ENCODE results near the gene NCOA3.

The NCOA3 gene

DNA sequence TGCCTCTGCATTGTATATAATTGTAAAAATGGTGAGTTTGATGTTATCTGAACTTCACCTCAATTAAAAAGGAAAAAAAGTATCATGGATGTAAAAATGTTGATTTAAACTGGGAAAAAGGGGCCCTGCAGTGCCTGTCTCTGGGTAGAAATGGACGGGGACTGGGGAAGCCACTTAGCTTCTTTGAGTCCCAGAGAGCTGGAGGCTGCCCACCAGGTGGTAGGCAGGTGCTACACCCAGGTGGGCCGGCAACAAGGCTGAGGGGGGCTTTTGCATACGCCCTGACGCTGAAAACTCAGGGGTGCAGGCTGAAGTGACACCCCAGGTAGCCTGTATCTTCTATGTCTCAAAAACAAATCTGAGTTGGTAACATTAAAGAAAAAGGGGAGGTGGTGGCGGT is 165.4 kb downstream of the NCOA3 start:
- DNase-seq (ENCODE audit: low spot score), result no peak

DNA sequence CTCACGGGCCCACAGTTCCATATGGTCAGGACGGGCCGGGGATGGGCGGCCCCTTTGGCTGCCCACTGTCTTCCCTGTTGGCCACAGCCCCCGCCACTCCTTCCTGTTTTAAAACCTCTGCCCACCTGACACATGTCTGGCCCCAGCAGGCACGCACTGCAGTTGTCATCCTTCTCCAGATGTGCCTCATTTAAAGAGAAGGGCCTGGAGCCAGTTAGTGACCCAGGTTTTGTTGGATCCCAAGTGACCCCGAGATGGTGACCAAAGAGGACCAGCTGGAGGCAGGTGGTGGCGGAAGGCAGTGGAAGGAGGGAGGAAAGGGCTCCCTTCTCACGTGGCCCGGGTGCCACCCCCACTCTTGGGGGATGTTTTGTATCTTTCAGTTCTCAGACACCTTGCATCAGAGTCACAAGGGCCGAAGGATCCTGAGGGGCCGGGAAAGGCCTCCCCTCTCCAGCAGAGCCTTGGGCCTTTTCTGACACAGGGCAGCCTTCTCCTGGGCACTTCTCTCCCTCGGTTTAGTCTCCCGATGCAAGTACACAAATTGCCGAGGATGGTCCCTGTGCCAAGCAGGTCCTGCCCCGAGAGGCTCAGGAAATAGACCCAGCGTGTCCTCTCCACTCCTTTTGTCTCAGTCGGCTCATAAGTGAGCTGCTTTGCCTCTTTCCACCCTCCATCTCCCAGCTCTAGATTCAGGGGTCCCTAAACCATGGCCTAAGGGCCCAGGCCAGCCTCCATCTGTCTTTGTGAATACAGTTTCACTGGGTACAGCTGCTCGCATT is 166.0 kb downstream of the NCOA3 start:
- no peak for DNase-seq (ENCODE audit: low spot score)

DNA sequence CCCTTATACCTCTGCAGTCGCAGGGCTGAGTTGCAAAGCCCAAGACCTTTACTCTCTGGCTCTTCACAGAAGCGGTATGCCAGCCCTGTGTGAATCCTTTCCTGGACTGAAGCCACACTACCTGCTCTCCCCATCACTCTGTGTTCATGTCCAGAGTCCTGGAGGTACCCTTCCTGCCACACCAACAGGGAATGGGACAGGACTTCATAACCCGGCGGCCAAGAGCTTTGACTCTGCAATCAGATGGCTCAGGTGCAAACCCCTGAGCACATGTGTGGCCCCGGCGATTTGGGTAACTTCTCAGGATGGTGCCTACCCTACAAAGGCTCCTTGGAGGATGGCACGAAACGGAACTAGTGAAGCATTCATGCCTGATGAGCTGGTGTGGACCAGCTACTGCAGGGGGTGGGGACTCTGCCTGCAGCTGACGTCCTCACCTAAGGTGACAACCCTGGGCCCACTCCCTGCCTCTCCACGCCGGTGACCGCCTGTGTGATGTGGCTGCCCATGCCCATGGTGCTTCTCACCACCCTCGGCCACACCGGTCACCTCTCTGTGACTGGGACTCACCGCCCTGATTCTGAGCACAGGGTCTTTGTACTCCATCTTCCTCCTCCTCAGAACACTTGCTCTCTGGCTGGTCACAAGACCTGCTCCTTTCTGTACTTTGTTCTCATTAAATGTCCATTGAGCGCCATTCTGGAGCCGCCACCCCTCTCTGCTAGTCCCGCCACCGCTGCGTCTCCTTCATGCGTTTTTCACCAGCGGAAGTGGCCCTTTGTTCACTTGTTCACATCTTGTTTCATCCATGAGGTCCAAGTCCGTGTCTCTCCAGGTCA is 166.8 kb downstream of the NCOA3 start:
- no peak for DNase-seq (ENCODE audit: low spot score)

DNA sequence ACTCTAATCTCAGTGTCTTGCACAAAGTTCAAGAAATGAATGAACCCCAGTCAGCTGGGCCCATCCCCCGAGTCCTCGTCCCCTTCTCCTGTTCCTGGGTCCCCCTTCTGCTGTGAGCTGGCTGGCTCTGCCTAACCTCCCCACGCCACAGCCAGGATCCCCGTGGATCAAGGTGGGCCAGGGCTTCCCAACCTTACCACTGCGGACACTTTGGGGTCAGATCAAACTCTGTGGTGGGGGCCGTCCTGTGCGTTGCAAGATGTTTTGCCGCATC is 167.4 kb downstream of the NCOA3 start:
- no peak for DNase-seq (ENCODE audit: low spot score)

DNA sequence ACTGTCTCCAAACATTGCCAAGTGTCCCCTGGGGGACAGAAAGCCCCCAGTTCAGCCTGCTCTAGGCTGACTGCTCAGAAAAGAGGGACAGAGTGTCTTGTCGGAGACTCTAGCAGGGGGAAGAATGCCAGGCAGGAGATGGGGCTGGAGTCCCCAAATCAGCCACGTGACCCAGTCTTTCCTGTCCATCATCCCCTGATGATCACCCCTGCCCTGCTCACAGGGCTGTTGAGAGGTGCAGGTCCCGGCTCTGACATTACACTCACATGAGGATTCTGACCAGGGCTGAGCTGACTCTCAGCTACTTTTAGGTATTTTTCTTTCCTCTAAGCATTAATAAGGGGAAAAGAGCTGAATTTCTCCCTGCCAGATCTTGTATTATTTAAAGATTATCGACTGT is 167.8 kb downstream of the NCOA3 start:
- no peak for DNase-seq (ENCODE audit: low spot score)

DNA sequence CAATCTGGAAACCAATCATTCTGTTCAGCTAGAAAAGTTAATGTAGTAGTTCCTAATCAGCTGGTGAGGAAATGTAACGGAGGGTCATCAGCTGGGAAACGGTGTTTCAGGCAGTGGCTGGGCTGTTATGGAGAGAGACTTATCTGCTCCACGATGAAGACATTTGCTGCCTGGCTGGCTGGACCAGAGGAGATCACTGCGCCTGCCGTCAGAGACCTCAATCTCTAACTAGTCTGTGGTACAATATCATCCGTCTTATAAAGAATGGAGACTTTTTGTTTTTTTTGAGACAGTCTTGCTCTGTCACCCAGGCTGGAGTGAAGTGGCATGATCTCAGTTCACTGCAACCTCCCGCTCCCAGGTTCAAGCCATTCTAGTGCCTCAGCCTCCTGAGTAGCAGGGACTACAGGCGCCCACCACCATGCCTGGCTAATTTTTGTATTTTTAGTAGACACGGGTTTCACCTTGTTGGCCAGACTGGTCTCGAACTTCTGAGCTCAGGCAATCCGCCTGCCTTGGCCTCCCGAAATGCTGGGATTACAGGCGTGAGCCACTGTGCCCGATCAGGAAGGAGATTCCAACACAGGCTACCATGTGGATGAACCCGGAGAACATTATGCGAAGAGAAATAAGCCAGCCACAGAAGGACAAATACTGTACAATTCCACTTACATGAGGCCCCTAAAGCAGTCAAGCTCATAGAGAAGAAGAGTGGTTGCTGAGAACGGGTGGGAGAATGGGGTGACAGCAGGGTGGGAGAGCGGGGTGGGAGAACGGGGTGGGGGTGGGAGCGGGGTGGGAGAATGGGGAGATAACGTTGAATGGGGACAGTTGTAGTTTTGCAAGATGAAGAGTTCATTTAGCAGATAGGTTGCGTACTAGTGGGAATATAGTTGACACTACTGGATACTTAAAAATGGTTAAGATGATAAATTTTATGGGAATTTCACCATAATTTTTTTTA is 168.5 kb downstream of the NCOA3 start:
- DNase-seq (ENCODE audit: low spot score), result no peak

DNA sequence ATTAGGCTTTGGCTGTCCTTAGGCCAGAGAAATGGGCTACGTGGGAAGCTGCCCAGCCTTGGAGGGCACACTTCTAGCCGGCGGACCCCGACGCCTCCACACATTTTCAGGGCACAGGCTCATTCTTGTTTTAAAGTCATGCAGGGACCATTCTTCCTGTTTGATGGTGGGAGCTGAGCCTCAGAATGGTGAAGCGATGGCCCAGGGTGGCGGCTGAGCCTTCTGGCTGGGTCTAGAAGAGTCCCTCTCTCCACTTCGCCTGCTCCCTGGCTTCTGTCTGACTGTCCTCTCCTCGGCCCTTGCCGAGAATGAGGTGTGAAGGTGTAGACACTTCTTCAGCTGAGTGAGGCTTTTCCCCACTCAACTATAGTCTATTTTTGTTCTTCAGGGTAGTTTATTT is 169.2 kb downstream of the NCOA3 start:
- no peak for DNase-seq (ENCODE audit: low spot score)

DNA sequence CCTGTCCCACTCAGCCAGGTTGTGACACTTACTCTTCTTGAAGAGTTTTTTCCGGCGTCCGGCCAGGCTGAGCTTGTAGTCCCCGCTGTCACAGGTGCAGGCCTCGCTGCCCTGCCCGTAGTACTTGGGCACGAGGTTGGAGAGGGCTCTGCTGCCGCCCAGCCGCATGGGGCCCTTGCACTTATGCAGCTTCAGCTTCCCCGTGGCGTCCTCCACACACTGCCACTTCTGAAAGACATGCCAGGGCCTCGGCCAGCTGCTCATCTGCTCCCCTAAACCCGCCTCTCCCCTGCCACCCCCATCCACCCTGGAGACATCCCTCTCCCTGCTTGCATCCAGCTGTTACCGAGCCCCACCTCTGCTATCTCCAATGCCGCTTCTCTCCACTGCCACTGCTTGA is 170.5 kb downstream of the NCOA3 start:
- no peak for DNase-seq (ENCODE audit: low spot score)

DNA sequence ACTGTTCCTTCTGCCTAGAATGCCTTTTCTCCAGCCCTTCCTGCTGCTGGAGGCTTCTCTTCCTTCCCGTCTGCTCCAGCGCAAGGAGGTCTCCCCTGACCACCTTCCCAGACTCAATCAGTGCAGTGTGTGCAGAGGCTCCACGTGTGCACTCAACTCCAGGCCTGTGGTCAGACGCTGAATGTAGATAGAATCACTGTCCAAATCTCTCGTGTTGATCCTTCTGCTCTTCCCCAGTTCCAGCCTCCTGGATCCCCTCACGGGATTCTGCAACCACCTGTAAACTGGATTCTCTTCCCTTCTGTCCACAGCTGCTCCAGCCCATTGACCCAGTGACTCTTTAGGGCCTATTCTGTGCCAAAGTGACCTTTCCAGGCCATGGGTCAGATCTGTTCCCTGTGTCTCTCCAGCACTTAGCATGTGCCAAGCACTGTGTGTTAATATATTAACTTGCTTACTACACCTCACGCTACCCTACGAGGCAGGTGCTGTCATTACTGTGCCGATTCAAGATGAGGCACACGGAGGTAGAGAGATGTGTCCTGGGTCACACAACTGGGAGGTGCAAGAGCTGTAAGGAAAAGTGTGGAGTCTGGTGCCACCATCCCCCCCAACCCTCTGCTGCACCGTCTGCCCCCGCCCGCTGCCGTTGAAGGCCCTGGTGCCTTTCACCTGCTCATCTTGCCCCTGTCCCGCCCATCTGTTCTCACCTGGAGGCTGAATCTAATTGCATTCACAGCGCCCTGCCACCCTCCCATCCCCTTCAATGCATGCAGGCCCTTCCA is 171.4 kb downstream of the NCOA3 start:
- no peak for DNase-seq (ENCODE audit: low spot score)

DNA sequence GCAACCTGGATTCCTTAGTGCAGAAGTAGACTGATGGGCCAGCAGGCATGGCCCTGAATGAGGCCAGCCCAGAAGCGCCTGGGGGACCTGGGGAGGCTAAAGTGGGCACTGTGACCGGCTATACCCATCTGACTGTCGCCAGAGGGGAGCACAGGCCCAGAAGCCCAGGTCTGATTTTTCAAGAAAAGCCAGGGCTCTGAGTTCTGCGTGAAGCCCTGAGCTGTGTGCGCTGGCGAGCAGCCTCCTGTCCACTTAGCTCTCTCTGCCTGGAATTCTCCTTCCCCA is 171.9 kb downstream of the NCOA3 start:
- no peak for DNase-seq (ENCODE audit: low spot score)

DNA sequence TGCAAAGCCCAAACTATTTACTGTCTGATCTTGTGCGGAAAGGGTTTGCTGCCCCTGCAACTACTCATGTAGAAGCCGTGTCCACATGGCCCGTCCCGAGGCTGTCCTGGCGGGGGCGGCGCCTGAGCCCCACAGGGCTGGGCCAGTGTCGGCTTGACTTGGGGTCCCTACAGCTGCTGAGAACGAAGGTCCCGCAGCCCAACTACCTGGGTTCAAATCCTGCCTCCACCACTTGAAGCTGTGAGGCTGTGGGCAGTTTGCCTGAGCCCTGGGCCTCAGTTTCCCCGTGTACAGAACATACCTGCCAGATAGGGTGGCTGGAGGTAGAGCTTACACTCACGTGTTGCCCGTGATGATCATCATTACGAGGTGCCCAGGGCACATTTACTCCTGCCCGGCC is 172.5 kb downstream of the NCOA3 start:
- DNase-seq (ENCODE audit: low spot score), result no peak

DNA sequence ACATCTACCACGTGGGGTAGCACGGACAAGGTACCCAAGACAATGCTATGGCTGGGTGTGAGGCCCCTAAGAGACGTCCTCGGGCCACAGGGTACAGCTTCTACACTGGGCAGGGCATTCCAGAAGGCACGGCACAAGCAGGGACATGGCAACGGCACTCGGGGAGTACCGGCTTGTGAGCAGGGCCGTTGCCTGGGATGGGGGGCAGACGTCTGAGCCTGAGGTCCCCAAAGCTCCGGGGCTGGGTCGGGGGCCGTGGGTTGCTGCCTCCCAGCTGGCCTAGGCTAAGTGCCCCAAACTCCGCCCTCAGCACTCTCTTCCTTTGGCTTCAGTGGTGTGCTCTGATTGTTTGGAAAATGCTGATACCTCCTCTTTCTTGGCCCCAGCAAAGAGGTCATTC is 173.0 kb downstream of the NCOA3 start:
- no peak for DNase-seq (ENCODE audit: low spot score)

DNA sequence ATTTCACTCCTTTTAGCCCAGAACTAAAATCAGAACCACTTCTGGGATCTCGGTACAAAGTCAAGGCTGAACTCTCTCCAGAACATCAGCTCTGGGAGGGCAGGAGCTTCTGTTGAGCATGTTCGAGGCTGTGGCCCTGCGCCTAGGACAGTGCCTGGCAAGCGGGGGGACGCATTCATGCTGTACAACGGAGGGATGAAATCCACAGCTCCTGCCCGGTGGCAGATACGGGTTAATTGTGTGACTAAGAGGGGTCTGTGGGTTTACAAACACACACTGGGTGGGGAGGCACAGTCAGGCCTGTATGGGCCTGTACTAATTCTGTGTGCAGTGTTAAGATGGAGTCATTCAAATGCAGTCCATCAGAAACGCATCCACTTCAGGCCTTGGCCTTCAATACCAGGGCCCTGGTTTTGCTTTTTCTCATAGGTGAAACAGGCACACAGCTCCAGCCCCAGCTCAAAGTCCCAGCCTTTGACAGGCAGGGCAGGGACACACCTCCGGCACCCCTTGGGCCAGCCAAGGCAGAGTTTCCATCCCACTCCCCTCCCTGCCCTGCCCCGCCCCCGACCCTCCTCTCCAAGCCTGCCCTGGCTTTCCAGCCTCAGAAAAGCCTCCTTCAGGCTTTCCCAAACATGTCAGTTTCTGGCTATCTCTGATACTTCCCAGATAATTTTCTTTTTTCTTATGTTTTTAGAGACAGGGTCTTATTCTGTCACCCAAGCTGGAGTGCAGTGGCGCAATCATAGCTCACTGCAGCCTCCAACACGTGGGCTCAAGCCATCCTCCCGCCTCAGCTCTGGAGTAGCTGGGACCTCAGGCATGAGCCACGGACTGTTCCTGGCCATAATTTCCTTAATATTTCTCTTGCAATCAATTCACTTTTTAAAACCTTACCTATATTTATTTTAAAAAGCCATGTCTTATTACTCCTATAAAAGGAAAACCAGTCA is 173.8 kb downstream of the NCOA3 start:
- no peak for DNase-seq (ENCODE audit: low spot score)

DNA sequence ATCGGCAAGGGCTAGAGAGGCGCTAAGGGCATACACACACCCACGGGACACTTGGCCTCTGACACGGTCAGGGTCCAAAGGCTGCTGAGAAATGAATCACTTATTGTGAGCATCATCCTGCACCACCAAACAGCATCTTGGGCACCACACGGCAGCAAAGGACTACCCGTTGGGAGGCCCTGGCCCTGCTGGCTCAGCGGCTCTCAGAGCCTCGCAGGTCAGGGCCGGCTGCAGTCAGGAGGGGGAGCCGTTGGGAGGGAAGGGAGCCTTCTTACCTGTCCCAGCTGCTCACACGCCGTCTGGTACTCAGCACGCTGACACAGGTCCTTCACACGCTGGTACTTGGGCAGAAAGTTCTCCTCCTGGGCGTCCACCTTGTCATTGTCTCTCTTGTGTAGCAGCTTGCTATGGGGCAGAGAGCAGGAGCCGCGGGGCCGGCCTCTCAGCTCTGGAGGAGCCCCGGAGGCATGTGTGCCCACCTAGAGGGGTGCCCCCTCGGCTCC is 174.6 kb downstream of the NCOA3 start:
- no peak for DNase-seq (ENCODE audit: low spot score)

DNA sequence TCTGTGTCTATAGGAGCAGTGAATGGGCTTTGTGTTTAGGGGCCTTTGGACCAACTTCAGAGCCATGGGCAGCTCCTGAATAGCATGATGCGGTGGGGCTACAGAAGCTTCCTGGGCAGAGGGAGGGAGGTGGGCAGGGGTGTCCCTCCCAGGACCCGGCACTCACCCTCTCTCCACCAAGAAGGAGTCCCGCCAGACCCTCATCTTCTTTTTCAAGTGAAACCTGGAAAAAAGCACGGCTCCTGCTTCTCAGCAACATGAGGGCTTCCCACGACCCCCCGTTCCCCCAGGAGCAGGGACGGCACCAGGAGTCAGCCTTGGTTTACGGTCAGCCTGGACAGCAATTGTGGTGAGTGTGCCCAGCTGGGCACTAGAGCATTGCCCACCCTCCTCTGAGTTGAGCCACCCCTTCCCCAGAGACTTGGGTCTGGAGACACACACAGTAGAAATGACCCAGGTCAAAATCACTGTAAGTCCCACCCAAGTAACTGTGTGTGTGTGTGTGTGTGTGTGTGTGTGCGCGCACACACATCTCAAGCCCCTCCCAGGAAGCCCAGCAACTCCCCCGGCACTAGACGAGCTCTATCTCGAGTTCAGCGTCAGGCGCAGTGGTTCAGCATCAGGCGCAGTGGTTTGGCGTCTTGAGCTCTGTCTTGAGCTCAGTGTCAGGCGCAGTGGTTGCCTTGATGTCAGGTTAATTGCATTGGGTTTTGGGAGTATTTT is 175.4 kb downstream of the NCOA3 start:
- DNase-seq (ENCODE audit: low spot score), result no peak

DNA sequence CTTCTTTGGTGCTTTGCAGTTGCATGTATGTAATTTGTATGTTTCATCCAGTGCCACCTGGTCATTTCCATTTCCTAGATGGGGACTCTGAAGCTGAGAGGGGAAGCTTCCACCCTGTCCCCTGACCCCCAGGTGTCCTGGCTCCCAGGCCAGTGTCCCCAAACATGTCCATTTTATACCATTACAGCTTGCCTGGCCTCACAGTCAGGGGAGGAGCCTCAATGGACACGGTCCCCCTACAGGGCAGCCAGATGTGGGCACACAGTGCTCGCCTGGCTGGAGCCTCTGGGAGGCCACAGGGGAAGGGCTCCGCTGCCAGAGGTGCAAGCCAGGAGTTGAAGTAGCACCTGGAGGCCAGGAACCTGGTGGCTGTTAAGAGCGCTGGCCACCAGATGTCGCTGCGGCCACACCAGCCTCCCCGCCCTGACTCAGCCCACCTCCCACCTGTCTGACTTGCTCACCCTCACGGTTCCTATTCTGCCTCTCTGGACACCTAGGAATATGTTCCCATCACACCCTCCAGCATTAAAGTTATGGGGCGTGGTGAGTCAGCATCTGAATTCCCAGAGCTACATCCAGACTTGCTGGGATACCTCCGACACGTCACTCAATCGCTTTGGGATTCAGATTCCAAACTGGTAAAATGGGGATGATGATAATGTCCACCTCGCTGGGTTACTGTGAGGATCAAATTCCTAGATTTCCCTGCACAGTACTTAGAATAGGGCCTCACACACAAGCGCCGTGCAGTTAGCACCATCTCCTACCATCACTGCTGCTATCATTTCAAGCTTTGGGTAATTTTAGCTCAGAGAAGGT is 176.2 kb downstream of the NCOA3 start:
- DNase-seq (ENCODE audit: low spot score), result no peak

DNA sequence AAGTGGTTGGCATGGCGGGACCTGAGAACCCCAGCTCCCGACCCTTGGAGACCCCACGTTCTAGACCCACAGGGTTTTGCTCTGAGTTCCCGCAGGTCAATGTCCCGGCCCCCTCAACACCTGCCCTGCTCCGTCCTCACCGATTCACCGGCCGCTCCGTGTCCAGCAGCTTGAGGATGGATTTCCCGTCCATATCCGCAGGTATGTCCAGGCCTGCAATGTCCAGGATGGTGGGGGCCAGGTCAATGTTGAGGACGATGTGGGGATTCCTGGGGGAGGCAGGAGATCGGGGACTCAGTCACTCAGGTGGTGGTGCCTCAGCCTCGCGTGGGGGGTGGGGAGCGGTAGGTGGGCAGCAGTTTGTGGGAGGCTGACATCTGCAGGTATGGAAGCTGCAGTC is 176.8 kb downstream of the NCOA3 start:
- DNase-seq (ENCODE audit: low spot score), result no peak

DNA sequence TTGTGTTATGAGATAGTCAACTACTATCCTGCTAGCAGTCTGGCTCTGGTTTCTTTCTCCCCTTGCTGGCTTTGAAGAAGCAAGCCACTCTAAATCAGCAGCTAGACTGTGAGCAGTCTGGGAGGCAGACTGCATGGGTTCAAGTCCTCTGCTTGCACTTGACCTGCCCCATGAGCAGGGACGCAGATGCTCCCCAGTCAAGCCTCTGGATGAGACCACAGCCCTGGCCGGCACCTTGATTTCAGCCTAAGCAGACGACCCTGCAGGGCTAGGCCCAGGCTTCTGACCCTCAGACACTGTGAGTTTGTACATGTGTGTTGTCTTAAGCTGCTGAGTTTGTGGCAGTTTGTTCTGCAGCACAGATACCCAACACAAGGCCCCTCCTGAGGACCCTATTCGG is 177.8 kb downstream of the NCOA3 start:
- no peak for DNase-seq (ENCODE audit: low spot score)
